ENCODE data around the gene NPAT.
"Not testable (repeated sequence)": the region's sequence is repeated elsewhere in the genome, so short reads cannot be mapped to it uniquely, and the experiment has no call there.

NPAT gene

GRCh38 chr11:108122166-108122628 is 100.2 kb downstream of the NPAT start:
- Histone ChIP-seq H3K14ac (ENCODE audit: low read length in 2 of 2) (no peak overlapping the region), H4K91ac (ENCODE audit: low read length) (no peak overlapping the region), H3K79me1 (replicated peaks; ENCODE audit: low read length, poor library complexity, severe bottlenecking) (peaks cover 15% of the 10 kb centered on the region), H2AFZ (ENCODE audit: low read depth, low read length) (no peak overlapping the region), H3K18ac (ENCODE audit: low read depth in 1 of 2, low read length in 2 of 2) (peak overlapping the region in 1 of 2 experiments; percentile 34), H3K4ac (ENCODE audit: low read depth in 1 of 2, low read length in 2 of 2) (no peak overlapping the region), H3K27ac (ENCODE audit: low read length, poor library complexity, severe bottlenecking) (no peak overlapping the region), H3K27me3 (ENCODE audit: control insufficient read depth in 1 of 2, insufficient read depth in 1 of 2, low read length in 2 of 2) (no peaks in the 10 kb centered on the region), H2BK120ac (ENCODE audit: low read depth, low read length) (no peak overlapping the region), H2BK5ac (ENCODE audit: low read depth, low read length, poor library complexity, severe bottlenecking) (no peak overlapping the region), H3K23ac (ENCODE audit: low read length in 2 of 2) (no peak overlapping the region), H4K8ac (ENCODE audit: low read length) (no peak overlapping the region), H3K4me1 (ENCODE audit: control insufficient read depth, insufficient read depth, low read depth, low read length) (peaks cover 3% of the 10 kb centered on the region), H3K9ac (ENCODE audit: low read length) (peak overlapping the region; percentile 92), H2AK5ac (ENCODE audit: low read length, severe bottlenecking) (no peak overlapping the region), H3K36me3 (ENCODE audit: control insufficient read depth in 1 of 2, insufficient read depth in 2 of 2, low read depth in 1 of 2, low read length in 2 of 2) (no peaks in the 10 kb centered on the region), H3K9me3 (ENCODE audit: control insufficient read depth, low read length) (no peaks in the 10 kb centered on the region), H2BK12ac (ENCODE audit: low read length in 2 of 2) (no peak overlapping the region), H2BK15ac (ENCODE audit: low read depth, poor library complexity, severe bottlenecking) (no peak overlapping the region), H3K4me3 (ENCODE audit: insufficient read depth in 1 of 2, low read depth in 1 of 2, low read length in 2 of 2) (peak overlapping the region in 1 of 2 experiments; percentile 75), H3K4me2 (ENCODE audit: low read length, poor library complexity, severe bottlenecking) (peak overlapping the region; percentile 80)
- WGBS: 40% methylated on average over 9 of the region's 9 CpGs
- peak; percentile 56 for DNase-seq

GRCh38 chr11:108121274-108122155 is 100.9 kb downstream of the NPAT start, which contains the start of gene ACAT1:
Gene ACAT1, plus strand, starts transcription at chr11:108121567. Its CDS starts 40 bp downstream, at chr11:108121607.
- Histone ChIP-seq H4K8ac (ENCODE audit: low read length) (peak within 1 kb of the TSS; percentile 87), H3K9ac (ENCODE audit: low read length) (peak within 1 kb of the TSS; percentile 92), H2BK15ac (ENCODE audit: low read depth, poor library complexity, severe bottlenecking) (peak within 1 kb of the TSS; percentile 36), H2BK120ac (ENCODE audit: low read depth, low read length) (peak within 1 kb of the TSS; percentile 7), H3K4me1 (ENCODE audit: control insufficient read depth, insufficient read depth, low read depth, low read length) (peaks cover 3% of the 10 kb centered on the region), H2AK5ac (ENCODE audit: low read length, severe bottlenecking) (no peak within 1 kb of the TSS), H3K79me1 (replicated peaks; ENCODE audit: low read length, poor library complexity, severe bottlenecking) (peaks cover 14% of the 10 kb centered on the region), H3K27ac (ENCODE audit: low read length, poor library complexity, severe bottlenecking) (no peak within 1 kb of the TSS), H3K36me3 (ENCODE audit: control insufficient read depth in 1 of 2, insufficient read depth in 2 of 2, low read depth in 1 of 2, low read length in 2 of 2) (no peaks in the 10 kb centered on the region), H4K91ac (ENCODE audit: low read length) (peak within 1 kb of the TSS; percentile 66), H2AFZ (ENCODE audit: low read depth, low read length) (peak within 1 kb of the TSS; percentile 97), H2BK5ac (ENCODE audit: low read depth, low read length, poor library complexity, severe bottlenecking) (no peak within 1 kb of the TSS), H3K9me3 (ENCODE audit: control insufficient read depth, low read length) (no peaks in the 10 kb centered on the region), H3K4me2 (ENCODE audit: low read length, poor library complexity, severe bottlenecking) (peak within 1 kb of the TSS; percentile 80), H3K18ac (ENCODE audit: low read depth in 1 of 2, low read length in 2 of 2) (peak within 1 kb of the TSS; percentile 34 to 94), H3K14ac (ENCODE audit: low read length in 2 of 2) (peak within 1 kb of the TSS in 1 of 2 experiments; percentile 62), H3K23ac (ENCODE audit: low read length in 2 of 2) (no peak within 1 kb of the TSS), H3K4ac (ENCODE audit: low read depth in 1 of 2, low read length in 2 of 2) (peak within 1 kb of the TSS in 1 of 2 experiments; percentile 44), H3K27me3 (ENCODE audit: control insufficient read depth in 1 of 2, insufficient read depth in 1 of 2, low read length in 2 of 2) (no peaks in the 10 kb centered on the region), H3K4me3 (ENCODE audit: insufficient read depth in 1 of 2, low read depth in 1 of 2, low read length in 2 of 2) (peak within 1 kb of the TSS; percentile 75 to 96), H2BK12ac (ENCODE audit: low read length in 2 of 2) (peak within 1 kb of the TSS in 1 of 2 experiments; percentile 79)
- 2% methylated on average over 51 of the region's 73 CpGs for WGBS
- peak; percentile 92 for DNase-seq

GRCh38 chr11:108120936-108121273 is 101.5 kb downstream of the NPAT start:
- H3K27ac ChIP-seq (ENCODE audit: low read length, poor library complexity, severe bottlenecking); H3K36me3 ChIP-seq (ENCODE audit: control insufficient read depth in 1 of 2, insufficient read depth in 2 of 2, low read depth in 1 of 2, low read length in 2 of 2); H3K27me3 ChIP-seq (ENCODE audit: control insufficient read depth in 1 of 2, insufficient read depth in 1 of 2, low read length in 2 of 2); DNase-seq; H2AK5ac ChIP-seq (ENCODE audit: low read length, severe bottlenecking); H3K23ac ChIP-seq (ENCODE audit: low read length in 2 of 2); H2BK5ac ChIP-seq (ENCODE audit: low read depth, low read length, poor library complexity, severe bottlenecking); H4K91ac ChIP-seq (ENCODE audit: low read length); H3K9me3 ChIP-seq (ENCODE audit: control insufficient read depth, low read length); H2BK12ac ChIP-seq (ENCODE audit: low read length in 2 of 2); H2BK120ac ChIP-seq (ENCODE audit: low read depth, low read length); H3K14ac ChIP-seq (ENCODE audit: low read length in 2 of 2); H3K4me1 ChIP-seq (ENCODE audit: control insufficient read depth, insufficient read depth, low read depth, low read length); H2AFZ ChIP-seq (ENCODE audit: low read depth, low read length): not testable (repeated sequence)
- Histone ChIP-seq H3K18ac (ENCODE audit: low read depth in 1 of 2, low read length in 2 of 2) (peak overlapping the region in 1 of 2 experiments; percentile 66), H4K8ac (ENCODE audit: low read length) (peak overlapping the region; percentile 42), H3K4ac (ENCODE audit: low read depth in 1 of 2, low read length in 2 of 2) (peak overlapping the region in 1 of 2 experiments; percentile 44), H3K4me2 (ENCODE audit: low read length, poor library complexity, severe bottlenecking) (peak overlapping the region; percentile 80), H3K4me3 (ENCODE audit: insufficient read depth in 1 of 2, low read depth in 1 of 2, low read length in 2 of 2) (peak overlapping the region; percentile 75 to 96), H3K79me1 (replicated peaks; ENCODE audit: low read length, poor library complexity, severe bottlenecking) (peaks cover 11% of the 10 kb centered on the region), H3K9ac (ENCODE audit: low read length) (peak overlapping the region; percentile 92), H2BK15ac (ENCODE audit: low read depth, poor library complexity, severe bottlenecking) (peak overlapping the region; percentile 36)
- WGBS: 83% methylated on average over 5 of the region's 7 CpGs

- Histone ChIP-seq H3K4me3 (ENCODE audit: insufficient read depth in 1 of 2, low read depth in 1 of 2, low read length in 2 of 2) (no peak overlapping the region), H3K9ac (ENCODE audit: low read length) (no peak overlapping the region), H2AK5ac (ENCODE audit: low read length, severe bottlenecking) (no peak overlapping the region), H3K23ac (ENCODE audit: low read length in 2 of 2) (no peak overlapping the region), H3K27me3 (ENCODE audit: control insufficient read depth in 1 of 2, insufficient read depth in 1 of 2, low read length in 2 of 2) (no peaks in the 10 kb centered on the region), H2BK15ac (ENCODE audit: low read depth, poor library complexity, severe bottlenecking) (no peak overlapping the region), H3K79me1 (replicated peaks; ENCODE audit: low read length, poor library complexity, severe bottlenecking) (peaks cover 7% of the 10 kb centered on the region), H3K36me3 (ENCODE audit: control insufficient read depth in 1 of 2, insufficient read depth in 2 of 2, low read depth in 1 of 2, low read length in 2 of 2) (peaks cover 0 to 3% of the 10 kb centered on the region in 2 experiments), H3K9me3 (ENCODE audit: control insufficient read depth, low read length) (no peaks in the 10 kb centered on the region), H3K14ac (ENCODE audit: low read length in 2 of 2) (no peak overlapping the region), H2BK12ac (ENCODE audit: low read length in 2 of 2) (no peak overlapping the region), H3K27ac (ENCODE audit: low read length, poor library complexity, severe bottlenecking) (no peak overlapping the region), H3K4me2 (ENCODE audit: low read length, poor library complexity, severe bottlenecking) (no peak overlapping the region), H3K4ac (ENCODE audit: low read depth in 1 of 2, low read length in 2 of 2) (no peak overlapping the region), H3K4me1 (ENCODE audit: control insufficient read depth, insufficient read depth, low read depth, low read length) (peaks cover 13% of the 10 kb centered on the region), H2BK120ac (ENCODE audit: low read depth, low read length) (no peak overlapping the region), H4K91ac (ENCODE audit: low read length) (no peak overlapping the region), H2BK5ac (ENCODE audit: low read depth, low read length, poor library complexity, severe bottlenecking) (no peak overlapping the region), H2AFZ (ENCODE audit: low read depth, low read length) (no peak overlapping the region), H3K18ac (ENCODE audit: low read depth in 1 of 2, low read length in 2 of 2) (no peak overlapping the region), H4K8ac (ENCODE audit: low read length) (no peak overlapping the region)
- peak; percentile 53 for DNase-seq
These were observed 104.6 kb downstream of the NPAT start for GRCh38 chr11:108117746-108118371.
